ENCODE data around the gene KRTAP9-4. TPM values are rescaled to one million over a fixed set of nuclear protein-coding genes. Genes with fewer than 3 reads are reported as not detected.
A peak's percentile ranks its signal among the peaks of the same experiment; 100 is the strongest.
"Not testable (repeated sequence)": the region's sequence is repeated elsewhere in the genome, so short reads cannot be mapped to it uniquely, and the experiment has no call there.

The KRTAP9-4 gene, protein sequence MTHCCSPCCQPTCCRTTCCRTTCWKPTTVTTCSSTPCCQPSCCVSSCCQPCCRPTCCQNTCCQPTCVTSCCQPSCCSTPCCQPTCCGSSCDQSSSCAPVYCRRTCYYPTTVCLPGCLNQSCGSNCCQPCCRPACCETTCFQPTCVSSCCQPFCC
- not detected for total RNA-seq

DNA sequence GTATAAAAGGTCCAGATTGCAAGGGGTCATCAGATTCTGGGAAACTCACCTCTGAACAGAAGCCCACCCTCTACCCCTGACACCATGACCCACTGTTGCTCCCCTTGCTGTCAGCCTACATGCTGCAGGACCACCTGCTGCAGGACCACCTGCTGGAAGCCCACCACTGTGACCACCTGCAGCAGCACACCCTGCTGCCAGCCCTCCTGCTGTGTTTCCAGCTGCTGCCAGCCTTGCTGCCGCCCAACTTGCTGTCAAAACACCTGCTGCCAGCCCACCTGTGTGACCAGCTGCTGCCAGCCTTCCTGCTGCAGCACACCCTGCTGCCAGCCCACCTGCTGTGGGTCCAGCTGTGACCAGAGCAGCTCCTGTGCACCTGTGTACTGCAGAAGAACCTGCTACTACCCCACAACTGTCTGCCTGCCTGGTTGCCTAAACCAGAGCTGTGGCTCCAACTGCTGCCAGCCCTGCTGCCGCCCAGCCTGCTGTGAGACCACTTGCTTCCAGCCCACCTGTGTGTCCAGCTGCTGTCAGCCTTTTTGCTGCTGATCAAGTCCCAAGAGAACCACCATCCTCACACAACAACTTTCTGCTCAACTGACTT lies at the start of gene KRTAP9-4:
Gene KRTAP9-4 (plus strand): TSS at position 51 of the 604 bp plus-strand sequence. CDS start 34 bp downstream, at position 85.
- H3K4me1 ChIP-seq (replicated peaks in 1 of 2); ATAC-seq (replicated peaks in 6 of 8); H3K4me3 ChIP-seq; in situ Hi-C loops (cut with MboI; ENCODE audit: low pct_unique_long_range_greater_than_20kb in 2 of 9, low sequenced_read_pairs in 9 of 9, unreplicated experiment in 9 of 9); H3K27ac ChIP-seq: not testable (repeated sequence)
- 80% methylated on average over 1 of the region's 2 CpGs; no CpG with 5 or more reads in 9 of the 10 experiments for WGBS, 10 experiments

DNA sequence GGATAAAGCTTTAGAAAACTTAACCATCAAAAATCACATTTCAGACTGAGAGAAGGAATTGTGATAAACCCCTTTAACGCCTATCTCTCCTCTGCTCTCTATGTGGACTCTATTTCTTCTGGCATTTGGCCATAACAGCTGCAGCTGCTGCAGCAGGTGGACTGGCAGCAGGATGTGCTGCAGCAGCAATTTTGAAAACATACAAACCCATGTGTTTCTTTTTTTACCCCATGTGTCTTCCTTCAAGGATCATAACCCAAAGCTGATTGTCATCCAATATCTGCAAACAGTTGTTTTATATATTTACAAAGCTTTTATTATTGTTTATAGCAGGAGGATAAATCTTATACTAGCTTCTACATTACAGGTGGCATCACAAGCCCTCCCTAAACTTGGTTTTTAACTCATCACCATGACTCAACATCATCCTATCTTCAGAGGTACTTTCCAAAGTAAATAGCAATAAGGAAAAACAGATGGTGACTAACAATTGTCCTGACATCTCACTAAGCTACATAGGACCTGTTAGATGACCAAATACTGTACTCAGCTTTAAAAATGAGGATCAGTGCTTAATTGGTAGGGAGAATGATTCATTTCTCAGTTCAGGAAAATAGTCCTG lies 37.5 kb upstream of the KRTAP9-4 start:
- Histone ChIP-seq H3K27ac (no peak overlapping the region), H3K4me1 (replicated peaks in 1 of 2) (no peaks in the 10 kb centered on the region), H3K4me3 (no peak overlapping the region)
- no peak for ATAC-seq (replicated peaks in 6 of 8)
- in situ Hi-C loops (cut with MboI; ENCODE audit: low pct_unique_long_range_greater_than_20kb in 2 of 9, low sequenced_read_pairs in 9 of 9, unreplicated experiment in 9 of 9) = no loop called here
- 14 to 88% (median 38%) methylated on average over 1 of the region's 1 CpG; no CpG with 5 or more reads in 3 of the 10 experiments for WGBS, 10 experiments

DNA sequence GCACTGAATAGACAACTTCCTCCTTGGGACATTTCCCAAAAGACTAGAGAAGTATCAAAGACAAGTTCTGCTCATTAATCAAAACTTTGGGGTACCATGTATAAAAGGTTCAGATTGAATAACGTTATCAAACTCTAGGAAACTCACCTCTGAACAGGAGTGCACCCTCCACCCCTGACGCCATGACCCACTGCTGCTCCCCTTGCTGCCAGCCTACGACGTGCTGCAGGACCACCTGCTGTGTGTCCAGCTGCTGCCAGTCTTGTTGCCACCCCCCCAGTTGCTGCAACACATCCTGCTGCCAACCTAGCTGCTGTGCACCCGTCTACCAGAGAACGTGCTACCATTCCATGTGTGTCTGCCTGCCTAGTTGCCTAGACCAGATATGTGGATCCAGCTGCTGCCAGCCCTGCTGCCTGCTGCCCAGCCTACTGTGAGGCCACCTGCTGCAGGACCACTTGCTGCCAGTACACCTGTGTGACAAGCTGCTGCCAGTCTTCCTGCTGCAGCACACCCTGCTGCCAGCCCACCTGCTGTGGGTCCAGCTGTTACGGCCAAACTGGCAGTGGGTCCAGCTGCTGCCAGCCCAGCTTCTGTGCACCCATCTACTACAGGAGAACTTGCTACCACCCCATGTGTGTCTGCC lies 36.8 kb upstream of the KRTAP9-4 start:
- WGBS, 10 experiments = 20 to 90% (median 60%) methylated on average over 1 to 5 of the region's 7 CpGs; no CpG with 5 or more reads in 3 of the 10 experiments
- H3K27ac ChIP-seq = no peak overlapping the region
- H3K4me3 ChIP-seq = no peak overlapping the region
- no peak for ATAC-seq (replicated peaks in 6 of 8)
- in situ Hi-C loops (cut with MboI; ENCODE audit: low pct_unique_long_range_greater_than_20kb in 2 of 9, low sequenced_read_pairs in 9 of 9, unreplicated experiment in 9 of 9) = no loop called here
- no peaks in the 10 kb centered on the region for H3K4me1 ChIP-seq (replicated peaks in 1 of 2)

DNA sequence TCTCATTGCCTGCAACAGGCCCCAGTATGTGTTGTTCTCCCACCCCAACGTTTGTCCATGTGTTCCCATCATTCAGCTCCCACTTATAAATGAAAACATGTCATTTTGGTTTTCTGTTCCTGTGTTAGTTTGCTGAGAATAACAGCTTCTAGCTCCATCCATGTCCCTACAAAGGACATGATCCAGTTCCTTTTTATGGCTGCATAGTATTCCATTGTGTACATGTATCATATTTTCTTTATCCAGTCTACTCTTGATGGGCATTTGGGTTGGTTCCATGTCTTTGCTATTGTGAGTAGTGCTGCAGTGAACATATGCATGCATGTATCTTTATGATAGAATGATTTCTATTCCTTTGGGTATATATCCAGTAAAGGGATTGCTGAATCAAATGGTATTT lies 33.8 kb upstream of the KRTAP9-4 start:
- ATAC-seq (replicated peaks in 6 of 8) = no peak
- H3K4me1 ChIP-seq (replicated peaks in 1 of 2) = no peaks in the 10 kb centered on the region
- WGBS, 10 experiments = 13 to 86% (median 33%) methylated on average over 1 of the region's 1 CpG; no CpG with 5 or more reads in 4 of the 10 experiments
- no peak overlapping the region for H3K4me3 ChIP-seq
- in situ Hi-C loops (cut with MboI; ENCODE audit: low pct_unique_long_range_greater_than_20kb in 2 of 9, low sequenced_read_pairs in 9 of 9, unreplicated experiment in 9 of 9) = no loop called here
- H3K27ac ChIP-seq = no peak overlapping the region

DNA sequence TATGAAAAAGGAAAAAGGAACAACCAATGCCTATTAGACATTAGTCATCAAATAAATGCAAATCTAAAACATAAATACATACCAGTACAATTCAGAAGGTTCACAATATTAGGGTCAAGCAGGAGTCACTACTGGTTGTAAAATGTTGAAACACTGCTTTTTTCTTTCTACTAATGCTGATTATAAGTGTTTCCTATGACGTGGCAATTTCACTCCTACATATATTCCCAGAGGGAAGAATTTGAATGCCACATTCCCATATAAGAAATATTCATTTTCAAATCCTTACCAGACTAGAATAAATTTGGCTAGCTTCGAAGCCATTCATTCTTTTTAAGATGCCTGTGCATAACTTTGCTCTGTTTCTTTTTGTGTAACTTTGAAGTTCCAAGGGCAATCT lies 25.7 kb upstream of the KRTAP9-4 start:
- Histone ChIP-seq H3K4me3 (no peak overlapping the region), H3K27ac (no peak overlapping the region), H3K4me1 (replicated peaks in 1 of 2) (no peaks in the 10 kb centered on the region)
- in situ Hi-C loops (cut with MboI; ENCODE audit: low pct_unique_long_range_greater_than_20kb in 2 of 9, low sequenced_read_pairs in 9 of 9, unreplicated experiment in 9 of 9) = no loop called here
- WGBS, 10 experiments = 0 to 100% (median 52%) methylated on average over 1 to 2 of the region's 2 CpGs
- peak in 1 of 8 experiments; percentile 54 for ATAC-seq (replicated peaks in 6 of 8)

DNA sequence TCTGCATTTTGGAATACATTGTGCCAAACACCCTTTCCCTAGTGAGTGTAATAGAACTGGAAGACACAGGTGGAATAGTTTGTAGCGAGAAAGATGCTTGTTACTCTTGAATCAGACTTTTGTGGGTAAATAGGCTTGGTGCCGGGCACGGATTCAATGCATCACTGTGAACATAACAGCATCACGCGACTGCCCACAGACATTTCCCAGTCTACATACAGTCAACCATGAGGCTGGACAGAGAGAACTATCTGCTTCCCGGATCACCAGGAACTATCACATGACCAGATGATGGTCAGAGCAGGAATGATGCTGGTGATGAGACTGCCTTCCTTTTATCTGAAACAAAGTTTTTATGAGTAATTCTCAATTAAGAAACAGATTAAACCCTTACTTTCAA lies 23.4 kb upstream of the KRTAP9-4 start:
- ATAC-seq (replicated peaks in 6 of 8) = no peak
- in situ Hi-C loops (cut with MboI; ENCODE audit: low pct_unique_long_range_greater_than_20kb in 2 of 9, low sequenced_read_pairs in 9 of 9, unreplicated experiment in 9 of 9) = no loop called here
- no peaks in the 10 kb centered on the region for H3K4me1 ChIP-seq (replicated peaks in 1 of 2)
- H3K4me3 ChIP-seq = no peak overlapping the region
- WGBS, 10 experiments = 60 to 100% (median 97%) methylated on average over 1 to 6 of the region's 6 CpGs; no CpG with 5 or more reads in 2 of the 10 experiments
- no peak overlapping the region for H3K27ac ChIP-seq

DNA sequence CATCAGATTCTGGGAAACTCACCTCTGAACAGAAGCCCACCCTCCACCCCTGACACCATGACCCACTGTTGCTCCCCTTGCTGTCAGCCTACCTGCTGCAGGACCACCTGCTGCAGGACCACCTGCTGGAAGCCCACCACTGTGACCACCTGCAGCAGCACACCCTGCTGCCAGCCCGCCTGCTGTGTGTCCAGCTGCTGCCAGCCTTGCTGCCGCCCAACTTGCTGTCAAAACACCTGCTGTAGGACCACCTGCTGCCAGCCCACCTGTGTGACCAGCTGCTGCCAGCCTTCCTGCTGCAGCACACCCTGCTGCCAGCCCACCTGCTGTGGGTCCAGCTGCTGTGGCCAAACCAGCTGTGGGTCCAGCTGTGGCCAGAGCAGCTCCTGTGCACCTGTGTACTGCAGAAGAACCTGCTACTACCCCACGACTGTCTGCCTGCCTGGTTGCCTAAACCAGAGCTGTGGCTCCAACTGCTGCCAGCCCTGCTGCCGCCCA lies 22.8 kb upstream of the KRTAP9-4 start, which contains the start of gene KRTAP9-2:
Gene KRTAP9-2 (plus strand): TSS at position 51 of the 498 bp plus-strand sequence. CDS start 7 bp downstream, at position 58.
- WGBS, 10 experiments = no CpG with 5 or more reads among the region's 4 CpGs
- ATAC-seq (replicated peaks in 6 of 8); H3K27ac ChIP-seq; H3K4me1 ChIP-seq (replicated peaks in 1 of 2); in situ Hi-C loops (cut with MboI; ENCODE audit: low pct_unique_long_range_greater_than_20kb in 2 of 9, low sequenced_read_pairs in 9 of 9, unreplicated experiment in 9 of 9); H3K4me3 ChIP-seq: not testable (repeated sequence)

DNA sequence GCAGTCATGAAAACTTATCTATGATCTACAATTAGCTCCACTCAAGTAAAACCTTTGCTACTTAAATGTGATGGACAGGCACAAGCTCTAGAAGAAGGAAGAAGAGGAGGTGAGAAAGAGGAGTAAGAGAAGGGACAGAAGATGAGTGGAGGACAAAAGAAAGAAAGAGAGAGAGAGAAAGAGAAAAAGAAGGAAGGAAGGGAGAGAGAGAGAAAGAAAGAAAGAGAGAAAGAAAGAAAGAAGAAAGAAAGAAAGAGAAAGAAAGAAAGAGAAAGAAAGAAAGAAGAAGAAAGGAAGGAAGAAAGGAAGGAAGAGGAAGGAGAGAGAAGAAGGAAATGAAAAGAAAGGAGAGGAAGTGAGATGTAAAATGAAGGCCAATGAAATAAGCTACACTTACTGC lies 19.4 kb upstream of the KRTAP9-4 start:
- H3K27ac ChIP-seq = no peak overlapping the region
- H3K4me3 ChIP-seq = no peak overlapping the region
- peaks cover 0 to 5% of the 10 kb centered on the region in 2 donors for H3K4me1 ChIP-seq (replicated peaks in 1 of 2)
- no peak for ATAC-seq (replicated peaks in 6 of 8)
- in situ Hi-C loops (cut with MboI; ENCODE audit: low pct_unique_long_range_greater_than_20kb in 2 of 9, low sequenced_read_pairs in 9 of 9, unreplicated experiment in 9 of 9) = no loop called here

DNA sequence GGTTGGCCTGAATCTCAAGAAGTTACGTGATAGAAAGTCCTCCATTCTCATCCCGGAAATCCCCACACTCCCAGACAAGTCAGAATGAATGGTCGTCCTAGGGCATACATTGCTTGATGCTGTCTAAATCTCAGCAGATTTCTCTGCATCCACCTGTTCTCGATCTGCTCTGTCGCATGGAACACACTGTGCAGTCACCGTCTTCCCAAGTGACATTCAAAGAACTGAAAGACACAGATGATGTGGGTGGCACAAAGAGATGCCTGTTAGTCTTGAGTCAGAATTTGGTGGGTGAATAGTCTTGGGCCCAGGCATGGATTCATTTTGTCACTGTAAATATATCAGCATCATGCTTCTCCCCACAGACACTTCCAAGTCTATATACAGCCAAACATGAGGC lies 17.8 kb upstream of the KRTAP9-4 start:
- 4 to 100% (median 75%) methylated on average over 1 to 6 of the region's 6 CpGs; no CpG with 5 or more reads in 2 of the 10 experiments for WGBS, 10 experiments
- ATAC-seq (replicated peaks in 6 of 8) = no peak
- in situ Hi-C loops (cut with MboI; ENCODE audit: low pct_unique_long_range_greater_than_20kb in 2 of 9, low sequenced_read_pairs in 9 of 9, unreplicated experiment in 9 of 9) = no loop called here

DNA sequence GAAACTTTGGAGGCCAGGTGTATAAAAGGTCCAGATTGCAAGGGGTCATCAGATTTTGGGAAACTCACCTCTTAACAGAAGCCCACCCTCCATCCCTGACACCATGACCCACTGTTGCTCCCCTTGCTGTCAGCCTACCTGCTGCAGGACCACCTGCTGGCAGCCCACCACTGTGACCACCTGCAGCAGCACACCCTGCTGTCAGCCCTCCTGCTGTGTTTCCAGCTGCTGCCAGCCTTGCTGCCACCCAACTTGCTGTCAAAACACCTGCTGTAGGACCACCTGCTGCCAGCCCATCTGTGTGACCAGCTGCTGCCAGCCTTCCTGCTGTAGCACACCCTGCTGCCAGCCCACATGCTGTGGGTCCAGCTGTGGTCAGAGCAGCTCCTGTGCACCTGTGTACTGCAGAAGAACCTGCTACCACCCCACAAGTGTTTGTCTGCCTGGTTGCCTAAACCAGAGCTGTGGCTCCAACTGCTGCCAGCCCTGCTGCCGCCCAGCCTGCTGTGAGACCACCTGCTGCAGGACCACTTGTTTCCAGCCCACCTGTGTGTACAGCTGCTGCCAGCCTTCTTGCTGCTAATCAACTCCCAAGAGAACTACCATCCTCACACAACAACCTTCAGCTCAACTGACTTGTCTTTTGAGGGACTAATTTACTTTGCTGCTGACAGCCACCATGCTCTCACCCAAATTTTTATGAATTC lies 16.9 kb upstream of the KRTAP9-4 start, which contains the start of gene KRTAP9-3:
Gene KRTAP9-3 (plus strand): TSS at position 51 of the 707 bp plus-strand sequence. CDS start 53 bp downstream, at position 104.
- in situ Hi-C loops (cut with MboI; ENCODE audit: low pct_unique_long_range_greater_than_20kb in 2 of 9, low sequenced_read_pairs in 9 of 9, unreplicated experiment in 9 of 9); H3K27ac ChIP-seq; H3K4me3 ChIP-seq; ATAC-seq (replicated peaks in 6 of 8); H3K4me1 ChIP-seq (replicated peaks in 1 of 2): not testable (repeated sequence)
- 67% methylated on average over 1 of the region's 1 CpG; no CpG with 5 or more reads in 9 of the 10 experiments for WGBS, 10 experiments

More for the DNA sequence above, 17.8 kb upstream of the KRTAP9-4 start:
- Histone ChIP-seq H3K4me1 (replicated peaks in 1 of 2) (peaks cover 0 to 5% of the 10 kb centered on the region in 2 donors), H3K4me3 (no peak overlapping the region), H3K27ac (no peak overlapping the region)

DNA sequence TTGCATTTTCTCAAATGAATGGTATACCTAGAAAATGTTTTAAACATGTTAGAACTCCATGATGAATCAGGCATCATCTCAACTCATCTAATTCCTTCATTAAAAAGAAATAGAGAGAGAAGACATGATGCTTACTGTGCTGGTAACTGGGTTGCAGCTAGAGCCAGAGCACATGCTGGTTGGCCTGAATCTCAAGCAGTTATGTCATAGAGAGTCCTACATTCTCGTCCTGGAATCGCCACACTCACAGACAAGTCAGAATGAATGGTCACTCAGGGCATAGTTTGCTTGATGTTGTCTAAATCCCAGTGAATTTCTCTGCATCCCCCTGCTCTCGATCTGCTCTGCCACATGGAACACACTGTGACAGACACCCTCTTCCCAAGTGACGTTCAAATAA lies 12.4 kb upstream of the KRTAP9-4 start:
- H3K4me1 ChIP-seq (replicated peaks in 1 of 2); H3K27ac ChIP-seq; in situ Hi-C loops (cut with MboI; ENCODE audit: low pct_unique_long_range_greater_than_20kb in 2 of 9, low sequenced_read_pairs in 9 of 9, unreplicated experiment in 9 of 9); ATAC-seq (replicated peaks in 6 of 8); H3K4me3 ChIP-seq: not testable (repeated sequence)
- 72 to 90% (median 76%) methylated on average over 2 to 3 of the region's 4 CpGs; no CpG with 5 or more reads in 7 of the 10 experiments for WGBS, 10 experiments

DNA sequence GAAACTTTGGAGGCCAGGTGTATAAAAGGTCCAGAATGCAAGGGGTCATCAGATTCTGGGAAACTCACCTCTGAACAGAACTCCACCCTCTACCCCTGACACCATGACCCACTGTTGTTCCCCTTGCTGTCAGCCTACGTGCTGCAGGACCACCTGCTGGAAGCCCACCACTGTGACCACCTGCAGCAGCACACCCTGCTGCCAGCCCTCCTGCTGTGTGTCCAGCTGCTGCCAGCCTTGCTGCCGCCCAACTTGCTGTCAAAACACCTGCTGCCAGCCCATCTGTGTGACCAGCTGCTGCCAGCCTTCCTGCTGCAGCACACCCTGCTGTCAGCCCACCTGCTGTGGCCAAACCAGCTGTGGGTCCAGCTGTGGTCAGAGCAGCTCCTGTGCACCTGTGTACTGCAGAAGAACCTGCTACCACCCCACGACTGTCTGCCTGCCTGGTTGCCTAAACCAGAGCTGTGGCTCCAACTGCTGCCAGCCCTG lies 11.5 kb upstream of the KRTAP9-4 start, which contains the start of gene KRTAP9-8:
Gene KRTAP9-8 (plus strand): TSS at position 51 of the 489 bp plus-strand sequence. CDS start 53 bp downstream, at position 104.
- H3K27ac ChIP-seq; ATAC-seq (replicated peaks in 6 of 8); H3K4me1 ChIP-seq (replicated peaks in 1 of 2); H3K4me3 ChIP-seq; in situ Hi-C loops (cut with MboI; ENCODE audit: low pct_unique_long_range_greater_than_20kb in 2 of 9, low sequenced_read_pairs in 9 of 9, unreplicated experiment in 9 of 9): not testable (repeated sequence)
- 60 to 83% methylated on average over 1 of the region's 3 CpGs; no CpG with 5 or more reads in 8 of the 10 experiments for WGBS, 10 experiments

All from motor neuron (in vitro differentiated cells).